Fibroblast of peridontal ligament (primary cell): ENCODE data around the gene PRTFDC1.
"Not testable (repeated sequence)": the region's sequence is repeated elsewhere in the genome, so short reads cannot be mapped to it uniquely, and the experiment has no call there.

Source experiments
- DNase-seq: peaks from one replicate; pipeline ENCODE4 v3.0.0-alpha.2; 2010; ENCODE audit errors: extremely low read depth

PRTFDC1 gene

GRCh38 chr10:24843256-24843655 lies 109.2 kb downstream of the PRTFDC1 start:
- no peak for DNase-seq

- no peak for DNase-seq
These were observed 109.5 kb downstream of the PRTFDC1 start for GRCh38 chr10:24842856-24843255.

GRCh38 chr10:24841530-24841929 lies 110.9 kb downstream of the PRTFDC1 start:
- DNase-seq, result no peak

DNA sequence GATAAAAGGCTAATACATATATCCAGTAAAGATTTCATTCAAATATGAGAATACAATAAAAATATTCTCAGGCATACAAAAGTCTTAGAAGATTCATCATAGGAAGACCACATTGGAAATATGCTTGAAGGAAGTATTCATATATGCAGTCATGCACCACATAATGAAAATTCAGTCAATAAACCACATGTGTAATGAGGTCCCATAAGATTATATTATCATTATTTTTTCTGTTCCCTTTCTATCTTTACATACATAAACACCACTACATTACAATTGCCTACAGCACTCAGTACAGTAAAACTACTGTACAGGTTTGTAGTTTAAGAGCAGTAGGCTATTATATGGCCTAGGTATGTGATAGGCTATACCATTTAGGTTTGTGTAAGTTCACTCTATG lies 111.6 kb downstream of the PRTFDC1 start:
- DNase-seq, result no peak

DNA sequence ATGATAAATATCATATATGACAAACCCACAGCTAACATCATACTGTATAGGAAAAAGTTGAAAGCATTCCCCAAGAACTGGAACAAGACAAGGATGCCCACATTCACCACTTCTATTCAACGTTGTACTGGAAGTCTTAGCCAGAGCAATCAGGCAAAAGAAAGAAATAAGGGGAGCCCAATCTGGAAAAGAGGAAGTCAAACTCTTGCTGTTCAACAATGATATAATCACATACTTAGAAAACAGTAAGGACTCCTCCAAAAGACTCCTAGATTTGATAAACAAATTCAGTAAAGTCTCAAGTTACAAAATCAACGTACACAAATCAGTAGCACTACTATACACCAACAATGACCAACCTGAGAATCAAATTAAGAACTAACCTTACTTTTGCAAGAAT lies 114.6 kb downstream of the PRTFDC1 start:
- not testable (repeated sequence) for DNase-seq

DNA sequence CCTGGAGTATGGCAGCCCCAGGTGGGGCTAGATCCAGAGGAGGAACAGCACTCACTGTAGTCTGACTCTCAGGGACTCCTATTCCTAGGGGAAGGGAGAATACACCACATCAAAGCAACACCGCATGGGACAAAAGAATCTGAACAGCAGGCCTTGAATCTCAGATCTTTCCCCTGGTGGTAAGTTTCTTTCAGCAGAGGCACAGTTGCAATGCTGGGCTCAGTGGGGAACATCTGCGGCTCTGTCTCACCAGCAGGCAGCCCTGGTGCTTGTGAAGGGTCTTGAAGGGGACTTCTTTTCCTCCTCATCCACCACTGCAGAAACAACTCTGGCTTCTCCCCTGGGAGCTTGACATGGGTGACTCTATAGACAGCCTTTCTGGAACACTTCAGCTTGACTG lies 117.5 kb downstream of the PRTFDC1 start:
- DNase-seq, result no peak

- peak; percentile 88 for DNase-seq
These were observed 126.4 kb downstream of the PRTFDC1 start for GRCh38 chr10:24826009-24826408.

GRCh38 chr10:24825551-24825950 lies 126.9 kb downstream of the PRTFDC1 start:
- DNase-seq, result peak; percentile 30

- peak; percentile 3 for DNase-seq
These were observed 127.9 kb downstream of the PRTFDC1 start for GRCh38 chr10:24824536-24824935.

- no peak for DNase-seq
These were observed 128.3 kb downstream of the PRTFDC1 start for GRCh38 chr10:24824124-24824523.

DNA sequence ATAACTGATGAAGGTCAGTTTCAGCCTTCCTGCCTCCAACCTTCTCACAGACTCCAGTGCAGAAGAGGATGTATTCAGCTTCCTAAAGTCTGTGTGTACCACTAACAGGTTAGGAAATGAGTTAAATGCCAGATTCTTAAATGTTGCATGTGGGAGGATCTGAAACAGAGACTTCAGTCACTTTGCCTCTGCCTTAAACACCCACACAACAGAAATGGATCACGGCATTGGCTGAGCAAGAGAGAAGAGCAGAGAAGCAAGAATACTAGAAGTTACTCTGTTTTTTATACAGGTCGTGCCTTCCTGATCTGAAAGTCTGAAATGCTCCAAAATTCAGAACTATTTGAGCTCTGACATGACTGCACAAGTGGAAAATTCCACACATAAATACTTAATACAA lies 129.8 kb downstream of the PRTFDC1 start:
- no peak for DNase-seq

GRCh38 chr10:24821986-24822385 lies 130.4 kb downstream of the PRTFDC1 start:
- DNase-seq, result peak; percentile 16

DNA sequence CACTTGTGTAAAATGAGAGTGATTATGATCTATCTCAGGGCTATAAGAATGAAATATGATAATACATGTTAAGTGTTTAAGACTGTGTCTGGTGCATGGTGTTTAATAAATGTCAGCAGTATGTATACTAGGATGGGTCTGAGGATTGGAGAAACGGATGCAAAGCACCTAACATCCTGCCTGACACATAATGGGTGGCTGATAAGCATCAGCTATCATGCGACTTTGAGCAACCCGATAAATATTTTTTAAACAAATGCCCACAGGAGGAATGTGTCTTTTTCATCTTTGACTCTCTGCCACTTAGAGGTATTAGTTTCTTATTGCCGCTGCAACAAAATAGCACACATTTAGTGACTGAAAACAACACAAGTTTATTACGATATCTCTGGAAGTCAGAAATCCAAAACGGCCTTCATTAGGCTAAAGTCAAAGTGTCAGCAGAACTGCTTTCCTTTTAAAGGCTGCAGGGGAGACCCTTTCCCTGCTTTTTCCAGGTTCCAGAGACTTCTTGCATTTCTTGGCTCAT lies 135.5 kb downstream of the PRTFDC1 start:
- no peak for DNase-seq

DNA sequence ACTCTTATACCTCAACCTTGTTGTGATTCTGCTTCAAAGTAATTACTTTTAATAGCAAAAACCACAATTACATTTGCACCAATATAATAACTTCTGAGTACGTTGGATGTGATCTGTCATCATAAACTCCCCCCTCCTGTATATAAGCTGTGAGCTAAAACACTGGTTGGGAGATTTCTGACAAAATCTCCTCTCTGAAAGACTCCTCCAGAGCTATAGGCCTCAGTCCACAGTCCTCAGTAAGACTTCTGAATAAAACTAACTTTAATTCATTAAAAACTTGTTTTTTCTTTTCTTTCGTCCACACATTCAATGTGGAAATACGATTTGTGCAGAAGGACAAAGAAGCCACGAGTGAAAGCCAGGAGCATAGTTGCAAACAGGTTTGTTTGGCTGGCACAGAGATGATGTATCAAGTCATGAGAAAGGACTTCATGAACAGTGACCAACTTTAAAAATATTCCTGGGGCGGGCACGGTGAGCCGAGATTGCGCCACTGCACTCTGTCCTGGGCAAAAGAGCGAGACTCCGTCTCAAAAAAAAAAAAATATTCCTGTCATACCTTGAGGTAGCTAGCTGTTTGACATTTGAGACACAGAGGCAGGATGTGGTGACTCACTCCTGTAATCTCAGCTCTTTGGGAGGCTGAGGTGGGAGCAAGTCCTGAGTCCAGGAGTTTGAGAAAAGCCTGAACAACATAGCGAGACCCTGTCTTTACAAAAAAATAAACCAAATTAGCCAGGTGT lies 137.7 kb downstream of the PRTFDC1 start:
- DNase-seq, result no peak

GRCh38 chr10:24813856-24814255 lies 138.6 kb downstream of the PRTFDC1 start:
- no peak for DNase-seq

DNA sequence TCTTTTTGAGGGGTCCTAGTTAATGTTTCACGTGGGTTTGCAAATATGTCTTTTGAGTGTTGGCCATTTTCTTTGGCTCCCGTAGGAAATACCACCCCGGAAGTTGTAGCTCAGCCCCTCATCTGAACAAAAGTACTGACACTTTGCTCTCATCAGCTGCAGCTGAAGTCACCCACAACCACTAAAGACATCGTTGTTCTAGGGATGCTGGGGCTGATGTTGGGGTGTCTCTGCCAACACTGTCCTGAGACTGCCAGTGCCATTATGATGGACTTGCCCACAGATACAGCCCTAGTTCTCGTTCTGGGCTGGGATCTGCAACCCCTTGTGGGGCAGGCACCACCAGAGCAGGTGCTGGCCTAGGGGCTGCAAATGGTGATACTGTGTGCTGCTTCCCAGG lies 146.1 kb downstream of the PRTFDC1 start:
- no peak for DNase-seq

- DNase-seq, result no peak
These were observed 147.4 kb downstream of the PRTFDC1 start for GRCh38 chr10:24804956-24805355.

GRCh38 chr10:24804392-24804791 lies 148.0 kb downstream of the PRTFDC1 start:
- DNase-seq, result no peak

DNA sequence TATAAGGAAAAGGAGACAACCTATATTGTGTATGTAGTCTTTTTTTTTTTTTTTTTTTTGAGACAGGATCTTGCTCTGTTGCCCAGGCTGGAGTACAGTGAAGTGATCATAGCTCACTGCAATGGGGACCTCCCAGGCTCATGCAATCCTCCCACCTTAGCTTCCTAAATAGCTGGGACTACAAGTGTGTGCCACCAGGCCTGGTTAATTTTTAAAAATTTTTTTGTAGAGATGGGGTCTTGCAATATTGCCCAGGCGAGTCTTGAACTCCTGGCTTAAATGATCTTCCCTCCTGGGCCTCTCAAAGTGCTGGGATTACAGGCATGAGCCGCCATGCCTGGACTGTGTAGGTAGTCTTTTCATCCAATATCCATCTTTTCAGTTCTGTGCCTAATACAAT lies 150.0 kb downstream of the PRTFDC1 start:
- no peak for DNase-seq

DNA sequence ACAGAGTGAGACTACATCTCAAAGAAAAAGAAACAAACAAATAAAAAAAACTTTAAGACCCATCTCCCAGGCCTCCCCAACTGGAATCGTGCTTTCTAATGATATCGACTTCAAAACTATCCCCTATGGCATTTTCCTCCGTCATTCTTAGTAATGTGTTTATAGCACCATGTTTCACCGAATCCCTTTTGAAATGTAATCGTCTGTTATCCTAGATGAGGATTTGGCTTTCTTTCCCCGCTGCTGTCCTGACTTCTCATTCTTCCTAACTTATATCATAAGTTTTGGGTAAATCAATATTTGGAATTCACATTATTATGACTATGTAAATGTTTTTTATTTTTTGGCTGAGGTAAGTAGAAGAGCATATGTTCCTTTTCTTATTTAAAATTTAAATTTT lies 151.5 kb downstream of the PRTFDC1 start:
- no peak for DNase-seq
